HG03159 (cell line): ENCODE data around the gene PTGIS.

Experiments used
- ATAC-seq: cut with Tn5 transposase; IDR thresholded peaks from one replicate; pipeline ENCODE4 v1.9.1; 2021; ENCODE audit warnings: mild to moderate bottlenecking, moderate library complexity; ENCODE audit not compliant: unreplicated experiment

The PTGIS gene

GRCh38 chr20:49560646-49561045 lies 7.3 kb downstream of the PTGIS start:
- no peak for ATAC-seq

DNA sequence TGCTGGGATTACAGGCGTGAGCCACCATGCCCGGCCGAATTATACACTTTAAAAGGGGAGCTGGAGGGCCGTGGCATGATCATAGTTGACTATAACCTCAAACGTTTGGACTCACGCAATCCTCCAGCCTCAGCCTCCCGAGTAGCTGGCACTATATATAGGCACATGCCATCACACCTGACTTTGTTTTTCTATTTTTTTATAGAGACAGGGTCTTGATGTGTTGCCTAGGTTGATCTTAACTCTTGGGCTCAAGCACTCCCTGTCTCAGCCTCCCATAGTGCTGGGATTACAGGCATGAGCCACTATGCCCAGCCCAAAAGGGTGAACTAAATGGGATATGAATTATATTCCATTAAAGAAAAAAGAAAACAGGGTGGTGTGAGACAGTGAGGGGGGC lies 7.8 kb downstream of the PTGIS start:
- no peak for ATAC-seq

GRCh38 chr20:49559411-49560081 lies 8.4 kb downstream of the PTGIS start:
- ATAC-seq, result no peak

- ATAC-seq, result no peak
Observed at GRCh38 chr20:49558826-49559225, 9.1 kb downstream of the PTGIS start.

DNA sequence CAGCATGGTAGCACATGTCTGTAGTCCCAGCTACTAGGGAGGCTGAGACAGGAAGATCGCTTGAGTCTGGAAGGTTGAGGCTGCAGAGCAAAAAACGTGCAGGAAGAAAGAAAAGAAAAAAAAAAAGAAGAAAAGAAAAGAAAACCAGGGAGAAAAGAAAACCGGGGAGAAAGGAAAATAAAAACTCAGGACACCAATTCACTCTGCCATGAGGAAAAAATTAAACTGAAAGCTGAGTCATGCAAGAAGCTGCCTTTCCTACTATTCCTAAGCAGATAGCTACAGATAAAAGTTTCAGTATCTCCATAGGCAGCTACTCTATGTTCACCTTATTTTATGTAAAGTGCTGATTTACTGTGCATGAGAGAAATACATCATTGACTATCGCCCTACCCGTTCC lies 10.5 kb downstream of the PTGIS start:
- no peak for ATAC-seq

- no peak for ATAC-seq
Observed at GRCh38 chr20:49556621-49557020, 11.3 kb downstream of the PTGIS start.

DNA sequence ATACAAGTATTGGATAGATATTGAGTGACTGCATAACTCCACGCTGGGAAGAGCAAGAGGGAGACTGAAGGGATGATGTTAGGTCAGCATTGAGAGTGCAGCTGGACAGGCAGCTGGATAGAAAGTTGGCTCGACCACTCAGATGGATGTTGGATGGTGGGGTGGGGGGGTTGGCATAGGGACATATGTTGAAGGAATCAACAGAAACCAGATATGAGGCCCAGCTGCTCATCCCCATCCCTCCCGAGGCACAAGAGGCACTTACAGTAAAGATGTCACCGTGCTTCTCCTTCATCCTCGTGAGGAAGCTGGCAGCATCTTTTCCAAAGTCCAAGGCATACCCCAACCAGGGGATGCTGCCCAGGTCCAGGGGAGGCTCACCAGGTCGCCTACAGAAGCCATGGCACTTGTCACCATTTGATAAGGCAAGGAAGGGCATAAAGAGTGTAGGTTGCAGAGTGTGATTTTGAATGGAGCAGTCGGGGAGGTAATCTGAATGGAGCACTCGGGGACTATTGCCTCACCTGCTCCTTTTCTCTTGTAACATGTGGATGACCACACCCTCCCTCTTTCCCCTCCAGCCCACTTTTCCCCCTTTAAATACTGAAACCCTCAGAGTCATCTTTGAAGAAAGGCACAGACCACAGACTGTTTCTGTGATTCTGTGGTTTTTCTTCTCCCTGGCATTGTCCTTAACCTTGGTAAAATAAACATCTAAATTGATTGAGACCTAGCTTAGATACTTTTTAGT lies 18.0 kb downstream of the PTGIS start:
- no peak for ATAC-seq

DNA sequence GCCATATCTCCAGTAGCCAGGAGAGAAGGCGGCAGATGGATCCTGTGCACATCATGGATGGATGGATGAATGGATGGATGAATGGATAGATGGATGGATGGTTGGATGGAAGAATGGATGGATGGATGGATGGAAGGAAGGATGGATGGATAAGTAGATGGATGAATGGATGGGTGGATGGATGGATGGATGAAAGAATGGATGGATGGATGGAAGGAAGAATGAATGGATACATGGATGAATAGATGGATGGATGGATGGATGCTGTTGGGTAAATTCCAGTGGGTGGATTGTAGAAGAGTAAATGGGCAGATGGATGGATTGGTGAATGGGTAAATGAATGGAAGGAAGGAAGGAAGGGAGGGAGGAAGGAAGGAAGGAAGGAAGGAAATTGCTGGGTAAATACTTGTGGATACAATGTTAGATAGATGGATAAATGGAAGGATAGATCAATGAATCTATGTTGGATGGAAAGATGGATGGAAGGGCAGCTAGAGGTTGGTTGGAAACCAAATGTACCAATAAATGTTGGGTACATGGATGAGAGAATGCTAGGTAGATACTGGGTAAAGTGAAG lies 19.5 kb downstream of the PTGIS start:
- no peak for ATAC-seq

GRCh38 chr20:49545572-49545971 lies 22.4 kb downstream of the PTGIS start:
- ATAC-seq, result no peak

DNA sequence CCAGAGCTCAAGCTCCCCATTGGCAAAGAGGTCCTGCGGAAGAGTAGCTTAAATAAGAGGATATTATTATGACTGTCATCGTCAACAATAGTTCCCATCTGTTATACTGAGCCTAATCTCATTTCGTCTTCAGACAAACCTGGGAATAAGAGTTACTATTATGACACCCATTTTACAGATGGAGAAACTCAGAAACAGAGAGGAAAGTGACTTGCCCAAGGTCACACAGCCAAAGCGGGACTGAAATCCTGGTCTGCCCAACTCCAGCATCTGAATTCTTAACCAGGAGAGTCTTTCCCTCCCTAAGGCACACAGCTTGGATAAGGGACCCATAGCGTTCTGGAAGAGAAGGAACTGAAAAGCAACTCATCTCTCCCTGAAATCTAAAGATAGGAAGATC lies 23.4 kb downstream of the PTGIS start:
- ATAC-seq, result no peak

DNA sequence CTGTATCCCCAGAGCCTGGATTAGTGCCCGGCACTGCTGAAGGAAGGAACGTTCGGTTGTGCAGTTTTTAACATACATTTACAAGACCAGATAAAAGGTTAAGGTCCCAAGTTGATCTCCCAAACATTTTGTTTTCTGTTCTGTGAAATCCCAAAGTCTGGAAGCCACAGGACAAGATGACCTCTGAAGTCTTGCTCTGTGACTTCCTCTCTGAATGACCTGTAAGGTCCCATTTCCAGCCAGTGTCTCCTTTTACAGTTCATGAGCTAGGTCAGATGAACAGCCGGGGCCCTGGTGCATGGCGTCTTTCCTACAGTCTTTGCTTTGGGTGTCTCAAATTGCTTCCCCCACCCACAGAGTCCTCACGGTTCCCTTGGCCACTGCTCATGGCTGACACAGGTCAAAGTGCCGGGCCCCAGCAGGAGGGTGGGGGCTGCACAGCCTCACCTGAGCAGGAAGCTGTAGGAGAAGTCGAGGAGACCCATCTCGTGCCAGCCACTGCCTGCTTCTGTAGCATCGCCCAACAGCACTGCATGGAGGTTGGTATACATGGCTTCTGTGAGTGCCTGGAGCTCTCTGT lies 24.0 kb downstream of the PTGIS start:
- ATAC-seq, result no peak

DNA sequence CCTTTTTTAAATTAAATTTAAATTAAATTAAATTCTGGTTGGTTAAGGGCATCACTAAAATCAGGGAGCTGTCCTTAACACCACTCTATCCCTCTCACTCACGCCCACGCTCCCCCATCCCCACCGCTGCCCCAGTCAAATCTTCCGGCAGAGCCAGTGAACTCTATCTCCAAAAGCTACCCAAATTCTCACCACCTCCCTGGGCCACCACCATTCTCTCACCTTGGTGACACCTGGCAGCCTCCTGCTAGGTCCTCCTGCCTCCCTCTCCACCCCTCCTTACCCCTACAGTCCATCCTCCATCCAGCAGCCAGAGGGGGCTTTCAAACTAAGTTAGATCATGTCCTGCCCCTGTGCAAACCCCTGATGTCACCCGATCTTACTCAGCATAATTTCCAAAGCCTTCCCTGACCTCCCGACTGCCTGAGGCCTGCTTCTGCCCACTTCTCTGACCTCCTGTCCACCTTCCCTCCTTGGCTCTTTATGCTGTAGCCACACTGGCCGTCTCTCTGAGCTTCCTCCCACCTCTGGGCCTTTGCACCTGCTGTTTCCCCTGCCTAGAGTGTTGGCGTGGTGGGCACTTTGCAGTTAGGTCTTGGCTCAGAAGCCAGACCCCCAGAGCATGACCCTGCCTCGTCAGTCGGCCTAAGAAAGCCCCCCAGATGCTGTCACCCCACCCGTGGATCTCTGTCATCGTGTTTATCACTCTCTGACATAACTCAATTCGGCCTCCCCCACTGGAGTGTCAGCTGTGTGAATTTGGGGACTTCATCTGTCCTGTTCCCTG lies 24.7 kb downstream of the PTGIS start:
- no peak for ATAC-seq

DNA sequence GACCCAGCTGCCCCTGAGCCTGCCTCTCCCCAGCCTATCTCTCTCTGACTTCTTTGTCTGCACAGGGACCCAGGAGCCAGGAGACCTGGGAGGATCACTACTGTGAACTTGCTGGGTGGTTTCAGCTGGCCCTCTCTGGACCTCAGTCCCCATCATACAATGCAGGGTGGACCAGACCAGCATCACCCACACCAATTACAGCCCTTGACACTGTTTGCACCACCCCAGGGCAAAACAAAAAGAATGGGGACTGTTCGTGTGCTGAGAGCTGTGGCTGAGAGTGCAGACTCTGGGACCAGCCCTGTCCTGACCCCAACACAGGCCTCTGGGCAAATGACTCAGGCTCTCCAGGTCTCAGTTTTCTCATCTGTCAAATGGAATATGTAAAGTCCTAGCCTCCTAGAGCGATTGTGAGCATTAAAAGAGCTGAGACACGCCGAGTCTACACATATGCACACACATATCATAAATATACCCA lies 25.4 kb downstream of the PTGIS start:
- ATAC-seq, result no peak

DNA sequence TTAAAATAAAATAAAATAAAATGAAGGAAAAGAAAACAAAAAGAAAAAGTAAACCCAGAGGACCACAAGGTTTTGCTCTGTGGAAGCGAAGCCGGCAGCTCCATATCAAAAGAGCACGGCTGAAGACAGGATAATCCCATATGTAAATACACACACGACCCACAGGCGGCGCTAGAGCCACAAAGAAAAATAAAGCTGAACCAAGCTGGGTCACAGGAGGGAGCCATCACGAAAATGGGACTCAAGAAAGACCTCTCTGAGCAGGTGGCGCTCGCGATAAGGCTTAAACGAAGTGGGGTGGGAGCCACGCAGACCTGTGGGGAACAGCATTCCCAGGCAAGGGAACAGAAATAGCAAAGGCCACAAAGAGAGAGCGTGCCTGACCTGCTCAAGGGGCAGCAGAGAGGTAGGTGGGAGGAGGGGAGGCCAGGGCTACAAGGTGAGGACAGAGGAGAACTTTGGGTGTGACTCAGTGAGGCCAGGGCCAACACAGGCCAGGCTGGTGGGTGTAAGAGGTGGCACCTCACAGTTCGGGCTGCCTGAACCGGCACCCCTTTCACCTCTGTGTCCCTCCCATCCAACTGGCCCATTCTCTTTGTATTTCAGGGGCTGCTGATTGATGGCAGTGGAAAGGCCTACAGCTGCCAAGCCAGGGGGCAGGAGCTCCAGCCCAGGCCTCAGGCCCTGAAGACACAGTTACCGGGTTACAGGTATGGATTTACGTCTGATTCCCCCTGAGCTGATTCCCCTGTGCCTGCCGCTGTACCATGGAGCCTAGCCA lies 26.0 kb downstream of the PTGIS start:
- no peak for ATAC-seq

DNA sequence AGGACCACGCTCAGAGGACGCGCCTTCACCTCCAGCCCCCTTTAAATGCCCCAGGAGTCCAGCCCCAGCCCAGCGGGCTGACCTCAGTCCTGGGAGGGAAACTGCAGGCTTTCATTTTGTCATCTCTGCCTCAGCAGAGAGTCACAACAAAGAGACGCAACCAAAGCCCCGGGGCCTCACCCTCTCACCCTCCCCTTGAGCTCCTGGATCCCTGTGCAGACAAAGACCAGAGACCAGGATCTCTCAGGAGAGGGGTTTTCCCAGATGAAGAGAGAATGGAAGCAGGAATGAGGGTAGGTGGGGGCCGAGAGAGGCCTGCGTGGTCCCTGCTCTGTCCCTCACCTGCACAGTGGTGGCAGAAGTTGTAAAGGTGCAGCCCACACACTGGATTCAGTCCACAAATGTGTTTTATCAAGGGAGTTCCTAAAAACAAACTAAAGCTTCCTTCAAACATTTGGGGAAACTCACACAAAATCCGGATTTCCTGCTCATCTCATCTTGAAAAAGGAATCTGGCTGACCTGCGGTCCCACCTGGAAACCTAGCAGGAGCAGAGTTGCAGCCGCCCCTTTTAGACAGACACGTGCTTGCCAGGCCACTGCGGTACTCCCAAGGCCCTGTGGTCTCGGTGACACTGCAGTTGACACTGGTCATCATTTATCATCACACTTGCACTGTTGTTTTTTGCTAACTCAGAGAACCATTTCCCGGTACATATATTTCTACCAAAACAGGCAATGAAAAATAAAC lies 27.1 kb downstream of the PTGIS start:
- ATAC-seq, result no peak

DNA sequence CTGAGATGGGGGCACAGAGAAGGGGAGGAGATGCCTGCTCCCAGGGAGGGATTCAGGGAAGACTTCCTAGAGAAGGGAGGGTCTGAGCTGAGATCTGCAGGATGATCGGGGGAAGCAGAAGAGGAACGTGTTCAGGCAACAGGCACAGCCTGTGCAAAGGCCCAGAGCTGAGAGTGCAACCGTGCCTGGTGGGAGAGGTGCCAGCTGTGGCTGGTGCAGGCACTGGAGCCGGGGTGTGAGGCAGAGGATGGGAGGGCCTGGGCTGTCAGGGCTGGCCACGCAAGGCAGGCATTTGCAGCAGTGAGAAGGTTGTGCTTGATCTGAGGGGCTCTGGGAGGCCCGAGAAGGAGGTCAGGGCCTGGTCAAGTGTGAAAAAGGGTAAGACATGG lies 27.7 kb downstream of the PTGIS start:
- no peak for ATAC-seq

DNA sequence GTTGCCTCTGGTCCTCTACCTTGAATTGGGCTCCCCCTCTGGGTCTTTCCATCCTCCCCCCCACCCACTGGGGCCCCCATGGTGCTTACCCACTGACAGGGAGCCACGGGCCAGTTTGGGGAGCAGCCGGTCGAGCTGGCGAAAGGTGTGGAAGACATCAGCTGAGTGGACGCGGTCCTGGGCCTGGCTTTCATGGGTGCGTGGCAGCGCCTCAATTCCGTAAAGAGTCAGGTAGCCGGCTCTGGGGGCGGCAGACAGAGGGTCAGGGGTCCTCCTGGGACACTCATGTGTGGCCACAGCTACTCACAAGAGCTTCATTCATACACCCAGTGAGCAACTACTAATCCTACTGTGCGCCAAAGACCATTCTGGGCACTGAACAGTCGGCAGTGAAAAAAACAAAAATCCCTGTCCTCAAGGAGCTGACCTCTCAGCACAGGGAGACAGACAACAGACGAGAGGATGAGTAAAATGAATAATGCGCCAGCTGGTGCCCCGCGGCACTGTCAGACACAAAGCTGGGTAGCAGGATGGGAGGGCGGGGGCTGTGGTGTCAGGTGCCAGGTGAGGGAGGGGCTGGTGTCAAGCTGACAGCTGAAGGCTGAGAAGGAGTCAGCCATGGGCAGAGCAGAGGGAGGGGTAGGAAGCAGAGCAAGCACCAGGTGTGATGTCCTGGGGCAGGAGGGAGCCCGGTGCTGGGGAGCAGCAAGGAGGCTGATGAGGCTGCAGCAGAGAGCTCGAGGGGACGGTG lies 28.3 kb downstream of the PTGIS start:
- ATAC-seq, result no peak

DNA sequence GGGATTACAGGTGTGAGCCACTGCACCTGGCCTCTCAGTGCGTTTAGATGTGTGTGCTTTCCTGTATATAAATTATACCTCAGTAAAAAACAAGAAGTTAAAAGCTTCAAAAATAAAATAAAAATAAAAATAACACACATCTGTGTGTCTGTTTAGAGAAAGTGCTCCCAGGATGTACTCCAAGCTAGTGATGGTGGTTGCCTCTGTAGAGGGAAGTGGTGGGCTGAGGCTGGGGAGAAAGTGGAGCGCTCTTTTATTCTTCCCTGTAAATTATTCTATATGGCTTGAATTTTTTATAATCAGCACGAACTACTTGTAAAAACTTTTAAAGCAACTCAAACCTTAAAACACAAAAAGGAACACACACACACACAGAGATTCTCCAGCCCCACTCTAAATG lies 29.0 kb downstream of the PTGIS start:
- ATAC-seq, result no peak

- ATAC-seq, result no peak
Observed at GRCh38 chr20:49534255-49534712, 33.7 kb downstream of the PTGIS start.
